ENCODE measurements around the gene CHAMP1.

The CHAMP1 gene

DNA sequence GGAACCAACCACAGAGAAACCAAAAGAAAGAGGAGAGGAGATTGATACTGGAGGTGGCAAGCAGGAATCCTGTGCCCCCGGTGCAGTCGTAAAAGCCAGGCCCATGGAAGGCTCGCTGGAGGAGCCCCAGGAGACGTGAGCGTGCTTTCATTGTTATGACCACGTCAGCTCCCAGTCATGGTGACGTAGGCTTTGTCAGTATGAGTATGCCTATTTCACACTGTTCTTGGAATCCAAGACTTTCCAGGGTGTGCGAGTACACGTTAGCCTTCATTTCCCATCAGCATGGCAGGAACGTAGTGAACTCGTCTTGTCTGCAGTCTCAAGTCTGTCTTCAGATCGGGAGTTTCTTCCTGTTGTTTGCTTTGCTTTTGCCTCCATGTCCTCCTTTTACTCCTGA is 15.4 kb upstream of the CHAMP1 start:
- no peak for DNase-seq (ENCODE audit: low read depth)

DNA sequence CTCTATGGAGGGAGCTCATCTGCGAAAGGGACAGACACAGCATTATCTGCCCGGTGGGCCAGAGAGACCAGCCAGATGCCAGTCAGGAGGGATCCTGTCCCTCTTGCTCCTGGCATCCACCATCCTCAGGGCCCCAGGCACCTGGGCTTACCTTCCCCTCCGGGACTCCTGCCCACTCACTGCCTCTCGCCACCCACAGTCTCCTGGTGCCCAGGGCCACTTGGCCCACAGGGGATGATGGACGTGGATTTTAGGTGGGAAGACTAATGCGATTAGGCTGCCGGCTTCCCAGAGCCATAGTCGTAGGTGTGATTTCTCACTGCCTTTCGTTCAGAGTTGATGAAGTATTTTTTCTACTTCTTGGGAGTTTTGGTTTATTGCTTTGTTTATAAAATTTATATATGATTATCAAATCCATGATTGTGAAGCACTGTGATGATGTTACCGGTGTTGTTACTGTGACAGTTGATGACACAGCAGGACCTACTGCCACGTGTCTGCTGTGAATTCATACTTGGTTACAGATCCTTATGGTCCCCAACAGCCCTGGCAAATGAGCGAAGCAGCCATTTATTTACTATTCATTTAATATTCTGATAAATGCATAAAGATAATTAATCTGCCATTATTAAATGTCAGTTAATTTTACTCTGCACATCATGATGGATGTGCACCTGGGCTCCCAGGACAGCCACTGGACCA is 14.5 kb upstream of the CHAMP1 start:
- DNase-seq (ENCODE audit: low read depth), result no peak

- DNase-seq (ENCODE audit: low read depth), result no peak
These were observed 10.5 kb upstream of the CHAMP1 start for GRCh38 chr13:114303700-114304327.

GRCh38 chr13:114304346-114305034 is 9.8 kb upstream of the CHAMP1 start:
- no peak for DNase-seq (ENCODE audit: low read depth)

DNA sequence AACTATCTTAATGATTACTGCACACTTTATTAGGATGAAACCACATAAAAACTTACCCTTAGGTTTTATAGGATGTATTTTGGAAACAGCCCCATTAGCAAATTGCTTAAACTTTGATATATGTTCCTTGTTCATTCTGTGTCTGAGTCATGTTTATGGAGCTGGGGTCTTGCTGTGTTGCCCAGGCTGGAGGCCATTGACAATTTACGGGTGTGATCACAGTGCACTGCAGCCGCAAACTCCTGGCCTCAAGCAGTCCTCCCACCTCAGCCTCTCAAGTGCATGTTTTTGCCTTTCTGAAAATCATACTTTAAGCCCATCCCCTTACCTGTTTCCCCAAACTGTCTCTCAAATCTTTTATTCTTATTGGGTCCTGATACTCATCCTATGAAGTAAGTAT is 5.2 kb upstream of the CHAMP1 start:
- DNase-seq (ENCODE audit: low read depth), result no peak

DNA sequence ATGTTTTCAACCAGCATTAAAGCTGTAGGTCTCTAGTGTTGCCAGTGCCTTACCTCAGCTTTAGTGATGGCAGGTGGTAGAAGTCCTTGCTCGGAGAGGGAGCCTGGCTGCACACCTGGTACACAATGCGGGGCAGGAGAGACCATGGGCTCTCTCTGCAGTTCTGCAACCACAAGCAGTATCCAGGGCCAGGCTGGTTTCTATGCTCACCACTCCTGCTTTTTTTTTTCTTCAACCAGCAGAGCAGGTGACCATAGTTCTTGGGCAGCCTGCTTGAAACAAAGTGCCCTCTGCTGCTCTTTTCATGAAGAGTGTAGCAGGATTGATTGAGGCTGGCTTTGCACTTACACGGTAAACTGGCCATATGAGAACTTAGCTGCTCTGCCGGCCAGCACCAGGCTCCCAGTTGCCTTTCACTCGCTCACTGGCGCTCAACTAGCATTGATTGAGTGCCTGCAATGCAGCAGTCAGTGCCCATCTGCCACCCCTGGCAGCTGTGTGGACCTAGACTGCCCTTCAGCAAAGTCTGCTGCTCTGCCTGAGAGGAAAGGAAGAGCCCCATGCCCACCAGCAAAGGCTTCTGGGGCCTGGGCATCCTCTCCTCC is 4.4 kb upstream of the CHAMP1 start:
- DNase-seq (ENCODE audit: low read depth), result no peak

DNA sequence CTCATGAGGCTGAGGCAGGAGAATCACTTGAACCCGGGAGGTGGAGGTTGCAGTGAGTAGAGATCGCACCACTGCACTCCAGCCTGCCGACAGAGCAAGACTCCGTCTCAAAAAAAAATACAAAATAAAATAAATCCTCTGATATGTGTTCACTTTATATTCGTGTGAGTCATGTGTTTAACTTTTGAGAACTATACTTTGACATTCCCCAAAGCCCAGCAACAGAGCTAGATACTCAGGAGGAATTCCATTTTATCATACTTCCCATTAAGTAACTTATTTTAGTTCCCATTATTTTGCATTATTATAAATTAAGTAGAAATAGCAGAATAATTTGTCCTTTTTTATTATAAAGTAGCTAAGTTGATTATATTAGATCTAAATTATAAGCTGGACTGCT is 3.3 kb upstream of the CHAMP1 start:
- DNase-seq (ENCODE audit: low read depth), result no peak

DNA sequence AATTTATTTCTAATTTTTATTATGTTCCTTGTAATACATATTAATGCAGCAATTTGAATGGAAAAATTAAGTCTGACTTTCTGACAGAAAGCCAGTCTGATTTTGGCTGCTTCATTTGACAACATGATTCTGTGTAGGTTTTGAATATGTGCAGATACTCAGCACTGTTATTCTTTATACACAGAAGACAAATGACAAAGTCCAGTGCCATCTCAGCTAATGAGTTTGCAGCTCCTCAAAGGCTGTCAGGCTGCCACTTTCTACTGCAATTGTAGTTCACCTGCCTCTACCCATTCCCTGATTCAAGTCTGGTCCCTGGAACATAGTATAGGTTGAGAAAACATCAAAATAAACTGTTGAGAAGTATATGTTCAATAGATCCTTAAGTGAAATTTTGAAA is 2.9 kb upstream of the CHAMP1 start:
- no peak for DNase-seq (ENCODE audit: low read depth)

DNA sequence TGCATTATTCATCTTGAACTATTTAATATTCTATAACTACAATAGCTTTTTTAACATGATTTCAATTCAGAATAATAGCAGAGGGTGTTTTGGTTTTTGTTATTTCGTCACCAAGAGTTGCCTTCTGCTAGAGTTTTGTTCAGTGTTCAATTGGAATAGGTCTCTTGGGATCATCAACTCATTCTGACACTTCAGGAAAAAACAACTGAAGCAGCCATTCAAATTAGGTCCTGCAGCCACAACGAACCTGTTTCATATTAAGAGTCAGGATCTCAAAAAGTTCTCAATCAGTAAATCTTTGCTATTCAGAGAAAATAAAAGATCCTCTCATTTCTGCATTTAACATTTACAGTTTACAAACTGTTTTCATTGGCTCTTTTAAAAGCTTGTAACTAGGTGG is 2.4 kb upstream of the CHAMP1 start:
- no peak for DNase-seq (ENCODE audit: low read depth)

GRCh38 chr13:114313061-114313860 is 1.0 kb upstream of the CHAMP1 start:
- no peak for DNase-seq (ENCODE audit: low read depth)

DNA sequence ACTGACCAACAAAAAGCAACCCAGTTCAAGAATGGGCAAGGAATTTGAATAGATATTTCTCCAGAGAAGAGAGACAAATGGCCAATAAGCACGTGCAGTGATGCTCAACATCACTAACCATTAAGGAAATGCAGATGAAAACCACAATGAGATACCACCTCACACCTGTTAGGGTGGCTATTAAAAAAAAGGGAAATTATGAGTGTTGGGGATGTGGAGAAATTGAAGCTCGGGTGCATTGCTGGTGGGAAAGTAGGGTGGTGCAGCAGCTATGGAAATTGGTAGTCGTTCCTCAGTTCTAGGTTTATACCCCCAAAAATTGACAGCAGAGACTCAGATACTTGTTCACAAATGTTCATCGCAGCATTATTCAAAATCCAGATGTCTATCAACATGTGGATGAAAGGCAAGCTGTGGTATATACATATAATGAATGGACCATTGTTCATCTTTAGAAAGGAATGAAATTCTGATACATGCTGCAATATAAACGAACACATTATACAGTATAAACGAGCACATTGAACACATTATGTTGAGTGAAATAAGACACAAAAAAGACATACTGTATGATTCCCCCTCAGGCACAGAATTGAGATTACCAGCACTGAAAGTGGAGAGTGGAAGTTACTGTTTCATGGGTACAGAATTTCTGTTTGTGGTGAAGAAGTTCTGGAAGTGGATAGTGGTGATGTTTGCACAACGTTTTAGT is 927 bp downstream of the CHAMP1 start:
- no peak for DNase-seq (ENCODE audit: low read depth)

GRCh38 chr13:114318624-114319023 is 4.3 kb downstream of the CHAMP1 start:
- DNase-seq (ENCODE audit: low read depth), result no peak

- no peak for DNase-seq (ENCODE audit: low read depth)
These were observed 5.2 kb downstream of the CHAMP1 start for GRCh38 chr13:114319441-114319913.

GRCh38 chr13:114320065-114320464 is 5.8 kb downstream of the CHAMP1 start:
- DNase-seq (ENCODE audit: low read depth), result no peak

GRCh38 chr13:114321256-114321655 is 7.0 kb downstream of the CHAMP1 start:
- no peak for DNase-seq (ENCODE audit: low read depth)

DNA sequence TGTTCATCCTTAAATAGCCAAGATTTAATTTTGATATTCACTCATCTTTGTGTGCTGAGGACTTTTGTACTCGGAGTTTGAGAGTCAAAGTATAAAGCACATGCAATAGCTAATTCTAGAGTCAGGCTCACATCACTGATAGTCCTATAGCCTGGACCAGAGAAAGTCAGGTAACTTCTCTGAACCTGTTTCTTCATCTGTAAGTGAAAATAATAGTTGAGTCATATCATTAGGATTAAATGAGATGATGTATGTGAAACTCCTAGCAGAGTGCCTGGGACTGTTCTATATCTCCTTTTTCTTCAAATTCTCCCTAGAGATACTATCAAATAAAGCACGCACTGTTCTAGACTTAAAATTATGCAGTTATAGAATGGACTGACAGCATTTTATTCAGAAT is 9.0 kb downstream of the CHAMP1 start:
- no peak for DNase-seq (ENCODE audit: low read depth)

GRCh38 chr13:114324334-114324733 is 10.0 kb downstream of the CHAMP1 start:
- no peak for DNase-seq (ENCODE audit: low read depth)

- DNase-seq (ENCODE audit: low read depth), result no peak
These were observed 11.4 kb downstream of the CHAMP1 start for GRCh38 chr13:114325729-114326128.

- no peak for DNase-seq (ENCODE audit: low read depth)
These were observed 13.7 kb downstream of the CHAMP1 start for GRCh38 chr13:114328034-114328433.

DNA sequence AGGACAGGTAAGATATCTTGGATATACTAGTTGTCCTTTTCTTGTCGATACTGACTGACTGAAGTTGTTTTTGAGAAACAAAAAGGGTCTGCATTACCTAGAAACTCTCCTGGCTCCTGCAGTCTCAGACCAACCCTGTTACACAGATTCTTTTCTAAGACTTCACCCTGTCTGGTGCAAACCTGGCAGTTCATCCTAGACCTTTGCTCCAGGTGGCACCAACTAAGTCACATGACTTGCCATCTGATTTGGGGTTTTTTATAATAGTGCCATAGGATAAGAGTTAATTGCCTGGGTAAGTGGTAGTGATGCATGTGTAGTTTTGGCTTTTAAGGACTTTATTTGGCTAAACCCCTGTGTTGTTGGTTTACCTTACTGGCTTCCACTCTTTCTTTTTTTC is 14.3 kb downstream of the CHAMP1 start:
- no peak for DNase-seq (ENCODE audit: low read depth)

DNA sequence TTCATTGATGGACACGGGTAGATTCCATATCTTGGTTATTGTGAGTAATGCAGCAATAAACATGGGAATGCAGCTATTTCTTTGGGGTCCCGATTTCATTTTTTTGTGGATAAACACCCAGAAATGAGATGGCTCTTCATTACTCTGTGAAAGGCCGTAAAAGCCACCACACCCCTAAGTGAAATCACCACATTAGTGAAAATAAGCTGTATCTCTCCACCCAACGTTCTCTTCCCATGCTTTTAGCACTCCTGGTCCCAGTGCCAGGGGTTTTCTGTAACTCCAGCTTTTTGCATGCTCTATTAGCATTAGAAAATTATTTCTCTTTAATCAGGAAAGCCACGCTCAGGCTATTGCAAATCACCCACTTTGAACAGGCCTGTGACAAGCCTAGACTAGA is 15.8 kb downstream of the CHAMP1 start:
- DNase-seq (ENCODE audit: low read depth), result no peak

All from T follicular helper cell (primary cell).